GM12878 (cell line): ENCODE measurements around the gene IL20RB. TPM values are rescaled to one million over a fixed set of nuclear protein-coding genes. Genes with fewer than 3 reads are reported as not detected.

Source experiments
- CBX5 ChIP-seq: sonication (generic); IDR thresholded peaks from 2 replicates; pipeline ENCODE4 v1.6.1; 2016; ENCODE audit warnings: low read depth, moderate library complexity, mild to moderate bottlenecking, inconsistent platforms
- CREM ChIP-seq: IDR thresholded peaks from 2 replicates; pipeline ENCODE4 v1.6.1; 2014; ENCODE audit warnings: antibody characterized with exemption, low read depth
- IKZF1 ChIP-seq: fragments of 450-650 bp; conservative IDR thresholded peaks from 2 replicates; pipeline ENCODE4 v1.6.1; 2017; ENCODE audit warnings: antibody characterized with exemption, mild to moderate bottlenecking
- KLF5 ChIP-seq: fragments of 450-650 bp; IDR thresholded peaks from 2 replicates; pipeline ENCODE4 v1.6.1; 2014; ENCODE audit warnings: mild to moderate bottlenecking; ENCODE audit not compliant: partially characterized antibody
- MTA2 ChIP-seq: fragments of 450-650 bp; IDR thresholded peaks from 2 replicates; pipeline ENCODE4 v1.6.1; 2016; ENCODE audit warnings: low read depth, mild to moderate bottlenecking, moderate library complexity
- SKIL ChIP-seq: fragments of 450-650 bp; IDR thresholded peaks from 2 replicates; pipeline ENCODE4 v1.6.1; 2017; ENCODE audit warnings: mild to moderate bottlenecking, low read depth, inconsistent platforms; ENCODE audit not compliant: poor library complexity, severe bottlenecking
- ZBTB33 ChIP-seq: fragments of 450-650 bp; IDR thresholded peaks from 2 replicates; pipeline ENCODE4 v1.6.1; 2017; ENCODE audit warnings: mild to moderate bottlenecking
- ZBTB40 ChIP-seq: fragments of 450-650 bp; IDR thresholded peaks from 2 replicates; pipeline ENCODE4 v1.6.1; 2016; ENCODE audit warnings: mild to moderate bottlenecking, moderate library complexity, borderline replicate concordance
- polyA plus RNA-seq, 11 experiments: library from polyadenylated mRNA; depleted of rRNA in 4 of 11; unstranded in 6 of 11; stranded (reverse) in 5 of 11; fragments of >200 nt; fragmentation: Nextera tagmentation in 4 of 11; fragmentation: Illumina TruSeq in 1 of 11; extraction: Ambion mirVana in 4 of 11; extraction: Trizol in 1 of 11; gene quantifications; 1 replicate in 1 of 11; 2 replicates in 10 of 11; pipeline versions ENCODE4 v1.2.1 to v1.2.3, GENCODE V29; 2011 to 2016; ENCODE audit warnings: inconsistent platforms in 2 of 11, missing spikeins in 2 of 11, low read depth in 1 of 11
- total RNA-seq, 4 experiments: library from RNA; depleted of rRNA in 3 of 4; stranded (reverse); fragments of >200 nt in 3 of 4; fragmentation: Illumina TruSeq in 1 of 4; extraction: Trizol in 1 of 4; gene quantifications; 2 replicates each; pipeline versions ENCODE4 v1.2.1 to v1.2.3, GENCODE V29; 2013 to 2021

IL20RB gene
- total and polyA plus RNA-seq, 10 of the 15 experiments (the other 5 are each of a cell fraction or from before 2014, with no cell fraction given) = 0.21 to 1.1 (median 0.54) TPM

- TF ChIP-seq KLF5 (no peak), MTA2 (no peak), CBX5 (no peak), IKZF1 (no peak), ZBTB33 (no peak), SKIL (no peak), ZBTB40 (no peak), CREM (no peak)
Measured at GRCh38 chr3:137046747-137047146, 89.0 kb downstream of the IL20RB start (continued).
